Endothelial cell of umbilical vein (primary cell): Measurements from ENCODE around the gene RAPGEF3.

ENCODE experiments used
- CTCF ChIP-seq, 2 donors: IDR thresholded peaks; 1 replicate in 1 of 2; 2 replicates in 1 of 2; pipeline ENCODE4 v1.5.1; 2011; ENCODE audit warnings: low read length in 2 of 2, mild to moderate bottlenecking in 2 of 2, moderate library complexity in 2 of 2, control low read depth in 1 of 2, inconsistent platforms in 1 of 2, low read depth in 1 of 2; ENCODE audit not compliant: insufficient read depth in 1 of 2; ENCODE audit errors: extremely low read depth in 1 of 2
- EZH2 ChIP-seq: IDR thresholded peaks from 2 replicates; pipeline ENCODE4 v1.6.1; 2012; ENCODE audit warnings: borderline replicate concordance, low read depth, mild to moderate bottlenecking, moderate library complexity, low read length, inconsistent platforms; ENCODE audit not compliant: severe bottlenecking
- GATA2 ChIP-seq: IDR thresholded peaks from 2 replicates; pipeline ENCODE4 v1.7.0; 2011; ENCODE audit warnings: low read depth, mild to moderate bottlenecking, moderate library complexity, mixed read lengths, low read length; ENCODE audit not compliant: insufficient read length, insufficient read depth
- POLR2A ChIP-seq: IDR thresholded peaks from 2 replicates; pipeline ENCODE4 v1.6.1; 2012; ENCODE audit warnings: low read depth, mild to moderate bottlenecking, control low read depth, low read length
- POLR2AphosphoS5 ChIP-seq: IDR thresholded peaks from 2 replicates; pipeline ENCODE4 v1.6.1; 2012; ENCODE audit warnings: low read depth, mild to moderate bottlenecking, control low read depth, low read length, moderate library complexity; ENCODE audit not compliant: insufficient read depth

DNA sequence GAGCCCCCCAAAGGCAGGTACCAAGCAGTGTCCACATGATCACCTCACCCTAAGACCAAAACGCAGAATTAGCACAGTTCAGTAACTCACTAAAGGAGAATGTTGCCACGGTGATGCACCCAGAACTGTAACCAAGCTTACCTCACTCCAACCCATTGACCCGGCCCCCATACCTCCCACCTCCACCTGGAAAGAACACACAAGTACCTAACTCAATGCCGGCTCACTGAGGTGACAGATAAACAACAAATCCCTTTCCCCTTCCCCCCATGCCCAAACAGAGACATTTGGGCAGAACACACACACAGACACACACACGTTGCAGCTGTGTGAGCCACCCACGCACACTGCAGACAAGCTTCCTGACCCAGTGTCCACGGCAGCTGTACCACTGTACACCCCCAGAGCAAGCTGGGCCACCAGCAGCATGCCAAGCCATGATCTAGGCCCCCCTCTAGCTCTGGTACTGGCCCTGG, 1.3 kb downstream of the RAPGEF3 start:
- no peak for TF ChIP-seq POLR2A
- TF ChIP-seq CTCF (IDR thresholded peaks at IDR 0.05; ENCODE audit: extremely low read depth in 1 of 2, insufficient read depth in 1 of 2, low read depth in 1 of 2, low read length in 2 of 2): no peak
- TF ChIP-seq POLR2AphosphoS5: no peak
- TF ChIP-seq EZH2: no peak
- no peak for TF ChIP-seq GATA2
